Glutamatergic neuron (in vitro differentiated cells): ENCODE measurements around the gene IGFALS. TPM values are rescaled to one million over a fixed set of nuclear protein-coding genes. Genes with fewer than 3 reads are reported as not detected.

ENCODE experiments used
- DNase-seq: peaks from one replicate; pipeline ENCODE4 v3.0.0; 2022
- H3K27ac Mint-ChIP-seq: one replicate; pipeline ENCODE4 v1.8.0; 2020; ENCODE audit warnings: mild to moderate bottlenecking, mixed read lengths, inconsistent platforms; ENCODE audit not compliant: unreplicated experiment
- H3K27me3 Mint-ChIP-seq: one replicate; pipeline ENCODE4 v1.8.0; 2020; ENCODE audit warnings: mild to moderate bottlenecking, moderate library complexity, mixed read lengths, inconsistent platforms; ENCODE audit not compliant: unreplicated experiment
- H3K36me3 Mint-ChIP-seq: one replicate; pipeline ENCODE4 v1.8.0; 2020; ENCODE audit warnings: mild to moderate bottlenecking, mixed read lengths, inconsistent platforms; ENCODE audit not compliant: unreplicated experiment
- H3K4me1 Mint-ChIP-seq: one replicate; pipeline ENCODE4 v1.8.0; 2020; ENCODE audit warnings: mild to moderate bottlenecking, low read depth, mixed read lengths, inconsistent platforms; ENCODE audit not compliant: unreplicated experiment
- H3K4me3 Mint-ChIP-seq: one replicate; pipeline ENCODE4 v1.8.0; 2020; ENCODE audit warnings: mild to moderate bottlenecking, mixed read lengths, inconsistent platforms; ENCODE audit not compliant: unreplicated experiment
- H3K9me3 Mint-ChIP-seq: one replicate; pipeline ENCODE4 v1.8.0; 2020; ENCODE audit warnings: mild to moderate bottlenecking, moderate library complexity, mixed read lengths, inconsistent platforms; ENCODE audit not compliant: unreplicated experiment
- CTCF ChIP-seq: fragments of 200-600 bp; sonication (generic); IDR thresholded peaks from one replicate; pipeline ENCODE4 v1.5.0; 2021; ENCODE audit not compliant: partially characterized antibody, unreplicated experiment
- total RNA-seq: library from RNA; stranded (reverse); fragmentation: NEBNext Ultra II Directional; extraction: Animal tissue kit (Norgen Biotek cat#: 25700); gene quantifications from one replicate; pipeline ENCODE4 v1.2.1, GENCODE V29; 2021; ENCODE audit not compliant: unreplicated experiment

IGFALS gene
- total RNA-seq, 1 donor from 2014 or later = 0.39 TPM

- DNase-seq = peak; percentile 16
- Mint-ChIP-seq H3K4me3 (no peak overlapping the region), H3K4me1 (no peaks in the 10 kb centered on the region), H3K36me3 (peaks cover 11% of the 10 kb centered on the region), H3K27me3 (no peaks in the 10 kb centered on the region), H3K9me3 (peaks cover 9% of the 10 kb centered on the region), H3K27ac (no peak overlapping the region)
- TF ChIP-seq CTCF = no peak
These were observed 1.6 kb upstream of the IGFALS start for GRCh38 chr16:1794908-1795666.

- Mint-ChIP-seq H3K27me3 (no peaks in the 10 kb centered on the region), H3K4me1 (no peaks in the 10 kb centered on the region), H3K27ac (no peak overlapping the region), H3K36me3 (peaks cover 5% of the 10 kb centered on the region), H3K9me3 (peaks cover 7% of the 10 kb centered on the region), H3K4me3 (no peak overlapping the region)
- no peak for DNase-seq
- no peak for TF ChIP-seq CTCF
These were observed 841 bp upstream of the IGFALS start for GRCh38 chr16:1794221-1794871.

- no peaks in the 10 kb centered on the region for H3K36me3 Mint-ChIP-seq
- no peak overlapping the region for H3K27ac Mint-ChIP-seq
- H3K9me3 Mint-ChIP-seq = peaks cover 5% of the 10 kb centered on the region
- H3K4me3 Mint-ChIP-seq = no peak overlapping the region
- no peaks in the 10 kb centered on the region for H3K27me3 Mint-ChIP-seq
- no peaks in the 10 kb centered on the region for H3K4me1 Mint-ChIP-seq
- no peak for DNase-seq
- no peak for TF ChIP-seq CTCF
These were observed 498 bp downstream of the IGFALS start for GRCh38 chr16:1792836-1793577.

- peaks cover 4% of the 10 kb centered on the region for H3K9me3 Mint-ChIP-seq
- H3K36me3 Mint-ChIP-seq = no peaks in the 10 kb centered on the region
- no peak for TF ChIP-seq CTCF
- no peak overlapping the region for H3K27ac Mint-ChIP-seq
- H3K4me1 Mint-ChIP-seq = no peaks in the 10 kb centered on the region
- H3K4me3 Mint-ChIP-seq = no peak overlapping the region
- peak; percentile 41 for DNase-seq
- H3K27me3 Mint-ChIP-seq = no peaks in the 10 kb centered on the region
These were observed 1.3 kb downstream of the IGFALS start for GRCh38 chr16:1791943-1792812.
